Breast epithelium (tissue), 4 donors: ENCODE data around the gene MUSTN1. TPM values are rescaled to one million over a fixed set of nuclear protein-coding genes. Genes with fewer than 3 reads are reported as not detected.

Source experiments
- DNase-seq, 2 donors: peaks; one replicate each; pipeline ENCODE4 v3.0.0-alpha.2; 2019; ENCODE audit warnings: low spot score in 2 of 2
- H3K27ac ChIP-seq, 2 donors: fragments of 200-600 bp; sonication (generic) in 1 of 2; one replicate each; pipeline ENCODE4 v1.5.1; 2016 to 2019; ENCODE audit warnings: mild to moderate bottlenecking in 1 of 2
- H3K27me3 ChIP-seq, 2 donors: fragments of 200-600 bp; sonication (generic) in 1 of 2; one replicate each; pipeline versions ENCODE4 v1.5.1 to v1.6.0; 2017 to 2019; ENCODE audit warnings: control low read depth in 1 of 2, mild to moderate bottlenecking in 1 of 2
- H3K36me3 ChIP-seq: fragments of 200-600 bp; one replicate; pipeline ENCODE4 v1.5.1; 2019
- H3K4me1 ChIP-seq, 2 donors: fragments of 200-600 bp; sonication (generic); one replicate each; pipeline ENCODE4 v1.5.1; 2016 to 2019; ENCODE audit warnings: control low read depth in 1 of 2
- H3K4me3 ChIP-seq, 3 donors: fragments of 200-600 bp; sonication (generic); 1 replicate in 2 of 3; 2 replicates in 1 of 3; pipeline ENCODE4 v1.5.1; 2016 to 2019; ENCODE audit warnings: mild to moderate bottlenecking in 3 of 3, moderate library complexity in 2 of 3
- H3K9me3 ChIP-seq, 2 donors: fragments of 200-600 bp; sonication (generic) in 1 of 2; one replicate each; pipeline ENCODE4 v1.5.1; 2016 to 2019; ENCODE audit warnings: control low read depth in 1 of 2
- CTCF ChIP-seq, 3 donors: fragments of 450-650 bp; IDR thresholded peaks; one replicate each; pipeline ENCODE4 v1.5.1; 2016 to 2017; ENCODE audit warnings: antibody characterized with exemption in 3 of 3, mild to moderate bottlenecking in 3 of 3, moderate library complexity in 3 of 3
- POLR2A ChIP-seq: fragments of 450-650 bp; IDR thresholded peaks from one replicate; pipeline ENCODE4 v1.6.1; 2016; ENCODE audit warnings: antibody characterized with exemption, mild to moderate bottlenecking, moderate library complexity
- POLR2AphosphoS5 ChIP-seq, 3 donors: sonication (generic); formaldehyde crosslinking; IDR thresholded peaks; one replicate each; pipeline ENCODE4 v1.6.1; 2017; ENCODE audit warnings: antibody characterized with exemption in 3 of 3
- intact Hi-C: fragments of 100-400 bp; cut with DNase I; formaldehyde crosslinking; loops from one replicate; pipeline ENCODE4 v1.15.1; 2023; ENCODE audit warnings: low total_unique reads
- total RNA-seq, 3 donors: library from RNA; depleted of rRNA; stranded (reverse); fragments of >200 nt; gene quantifications; one replicate each; pipeline ENCODE4 v1.1.0, GENCODE V29; 2016

The MUSTN1 gene
- total RNA-seq = 10 to 100 TPM in 1 of 3 donors, 1 to 10 TPM in 2; 5.9 to 13.0 (median 6.9) TPM

GRCh38 chr3:52834871-52835501 lies at the start of gene MUSTN1:
Gene MUSTN1 (minus strand): TSS chr3:52835019. CDS start chr3:52834948, 71 bp downstream.
- Histone ChIP-seq H3K9me3 (no peaks in the 10 kb centered on the region), H3K4me3 (peak within 1 kb of the TSS in 2 of 3 donors; percentile 22 to 28), H3K27ac (peak within 1 kb of the TSS in 1 of 2 donors; percentile 55), H3K4me1 (peaks cover 0 to 5% of the 10 kb centered on the region in 2 donors), H3K27me3 (no peaks in the 10 kb centered on the region), H3K36me3 (no peaks in the 10 kb centered on the region)
- TF ChIP-seq CTCF (IDR thresholded peaks at IDR 0.05) (no peak), POLR2AphosphoS5 (IDR thresholded peaks at IDR 0.05) (no peak), POLR2A (no peak)
- peak in 1 of 2 donors; percentile 26 for DNase-seq
- intact Hi-C loops = no loop called here

- TF ChIP-seq POLR2A (no peak), CTCF (IDR thresholded peaks at IDR 0.05) (no peak), POLR2AphosphoS5 (IDR thresholded peaks at IDR 0.05) (no peak)
- Histone ChIP-seq H3K4me1 (no peaks in the 10 kb centered on the region), H3K36me3 (no peaks in the 10 kb centered on the region), H3K4me3 (no peak overlapping the region), H3K27me3 (no peaks in the 10 kb centered on the region), H3K27ac (no peak overlapping the region), H3K9me3 (no peaks in the 10 kb centered on the region)
- DNase-seq = no peak
- intact Hi-C loops = no loop called here
These were observed 47.6 kb upstream of the MUSTN1 start for GRCh38 chr3:52882377-52882776.

GRCh38 chr3:52881871-52882270 lies 47.1 kb upstream of the MUSTN1 start:
- no peak for DNase-seq
- intact Hi-C loops = no loop called here
- Histone ChIP-seq H3K9me3 (no peaks in the 10 kb centered on the region), H3K27ac (no peak overlapping the region), H3K4me3 (no peak overlapping the region), H3K36me3 (no peaks in the 10 kb centered on the region), H3K27me3 (no peaks in the 10 kb centered on the region), H3K4me1 (no peaks in the 10 kb centered on the region)
- TF ChIP-seq CTCF (IDR thresholded peaks at IDR 0.05) = no peak
- TF ChIP-seq POLR2A = no peak
- no peak for TF ChIP-seq POLR2AphosphoS5 (IDR thresholded peaks at IDR 0.05)

- H3K27me3 ChIP-seq = no peaks in the 10 kb centered on the region
- intact Hi-C loops = no loop called here
- TF ChIP-seq CTCF (IDR thresholded peaks at IDR 0.05) (no peak), POLR2A (no peak), POLR2AphosphoS5 (IDR thresholded peaks at IDR 0.05) (no peak)
- no peak for DNase-seq
- H3K27ac ChIP-seq = no peak overlapping the region
- H3K36me3 ChIP-seq = no peaks in the 10 kb centered on the region
- no peak overlapping the region for H3K4me3 ChIP-seq
- H3K9me3 ChIP-seq = no peaks in the 10 kb centered on the region
- H3K4me1 ChIP-seq = no peaks in the 10 kb centered on the region
These were observed 45.7 kb upstream of the MUSTN1 start for GRCh38 chr3:52880474-52880873.

- H3K9me3 ChIP-seq = no peaks in the 10 kb centered on the region
- H3K27me3 ChIP-seq = no peaks in the 10 kb centered on the region
- no peak for DNase-seq
- TF ChIP-seq POLR2AphosphoS5 (IDR thresholded peaks at IDR 0.05) (no peak), CTCF (IDR thresholded peaks at IDR 0.05) (no peak), POLR2A (no peak)
- intact Hi-C loops = no loop called here
- H3K4me3 ChIP-seq = no peak overlapping the region
- H3K27ac ChIP-seq = no peak overlapping the region
- no peaks in the 10 kb centered on the region for H3K4me1 ChIP-seq
- H3K36me3 ChIP-seq = no peaks in the 10 kb centered on the region
These were observed 45.2 kb upstream of the MUSTN1 start for GRCh38 chr3:52880047-52880446.
